Ishikawa (cell line): ENCODE measurements around the gene ZCCHC12.

ENCODE experiments used
- CEBPB ChIP-seq: IDR thresholded peaks from 2 replicates; pipeline ENCODE4 v1.6.1; 2012
- CREB1 ChIP-seq: IDR thresholded peaks from 2 replicates; pipeline ENCODE4 v1.6.1; 2012; ENCODE audit warnings: low read depth
- EP300 ChIP-seq: IDR thresholded peaks from 2 replicates; pipeline ENCODE4 v1.6.1; 2012; ENCODE audit warnings: borderline replicate concordance
- FOXM1 ChIP-seq: IDR thresholded peaks from 2 replicates; pipeline ENCODE4 v1.6.1; 2012; ENCODE audit warnings: low read depth, borderline replicate concordance
- MAX ChIP-seq: IDR thresholded peaks from 2 replicates; pipeline ENCODE4 v1.6.1; 2012
- NFIC ChIP-seq: IDR thresholded peaks from 2 replicates; pipeline ENCODE4 v1.6.1; 2012
- RAD21 ChIP-seq: IDR thresholded peaks from 2 replicates; pipeline ENCODE4 v1.6.1; 2012; ENCODE audit warnings: low read depth
- REST ChIP-seq: IDR thresholded peaks from 2 replicates; pipeline ENCODE4 v1.6.1; 2012; ENCODE audit warnings: low read depth, mild to moderate bottlenecking
- TAF1 ChIP-seq: IDR thresholded peaks from 2 replicates; pipeline ENCODE4 v1.6.1; 2012; ENCODE audit warnings: low read depth, mild to moderate bottlenecking
- USF1 ChIP-seq: IDR thresholded peaks from 2 replicates; pipeline ENCODE4 v1.6.1; 2012

GRCh38 chrX:118864063-118864635, 40.5 kb downstream of the ZCCHC12 start:
- TF ChIP-seq NFIC: no peak
- TF ChIP-seq EP300: no peak
- no peak for TF ChIP-seq REST
- TF ChIP-seq TAF1: no peak
- no peak for TF ChIP-seq MAX
- TF ChIP-seq RAD21: no peak
- no peak for TF ChIP-seq CEBPB
- TF ChIP-seq USF1: no peak
- no peak for TF ChIP-seq FOXM1
- TF ChIP-seq CREB1: no peak
